ENCODE data around the gene S100A2. TPM values are rescaled to one million over a fixed set of nuclear protein-coding genes. Genes with fewer than 3 reads are reported as not detected.

S100A2 gene
- total and polyA plus RNA-seq, 2 donors (not counting 3 experiments of a cell fraction or from before 2014, with no cell fraction given) = 4.0 to 4.3 TPM

DNA sequence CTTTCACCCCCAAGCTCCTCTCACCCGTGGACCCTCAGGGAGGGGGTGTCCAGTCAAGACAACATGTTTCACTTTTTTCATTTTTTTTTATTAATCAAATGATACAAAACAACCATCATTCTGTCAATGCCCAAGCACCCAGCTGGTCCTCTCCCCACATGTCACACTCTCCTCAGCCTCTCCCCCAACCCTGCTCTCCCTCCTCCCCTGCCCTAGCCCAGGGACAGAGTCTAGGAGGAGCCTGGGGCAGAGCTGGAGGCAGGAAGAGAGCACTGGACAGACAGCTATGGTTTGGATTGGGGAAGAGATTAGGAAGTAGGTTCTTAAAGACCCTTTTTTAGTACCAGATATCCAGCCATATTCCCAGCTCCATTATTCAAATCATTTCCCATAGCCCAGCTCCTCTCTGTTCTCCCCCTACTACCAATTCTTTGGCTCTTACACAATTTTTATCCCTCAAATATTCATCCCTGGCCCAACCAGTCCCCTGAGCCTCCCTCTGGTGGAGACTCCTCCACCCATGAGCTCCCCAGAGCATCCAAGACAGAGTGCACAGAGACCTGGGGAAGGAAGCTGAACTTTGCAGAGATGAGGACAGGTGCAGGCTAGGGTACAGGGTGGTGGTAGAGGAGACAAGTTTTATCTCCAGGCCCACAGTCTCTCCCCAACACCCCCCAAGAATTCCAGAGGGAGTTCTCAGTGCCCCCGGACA lies 48.7 kb upstream of the S100A2 start:
- dilution Hi-C loops (cut with MboI; ENCODE audit: extremely low pct_ligation_motif_present, low sequenced_read_pairs) (no loop called here), intact Hi-C loops (cut with micrococcal nuclease) (no loop called here)
- no peak for DNase-seq (ENCODE audit: low read depth, low spot score)
- TF ChIP-seq POLR2A (IDR thresholded peaks at IDR 0.05; ENCODE audit: low read depth, low read length) = no peak
- no peak for TF ChIP-seq POLR2AphosphoS5 (IDR thresholded peaks at IDR 0.05; ENCODE audit: insufficient read depth, low read depth, low read length)
- no peak for TF ChIP-seq FOS (IDR thresholded peaks at IDR 0.05; ENCODE audit: borderline replicate concordance, insufficient read depth, low read length)
- TF ChIP-seq GATA2 (IDR thresholded peaks at IDR 0.05; ENCODE audit: insufficient read depth, insufficient read length, low read depth, low read length) = no peak
- TF ChIP-seq, protein P1, sequence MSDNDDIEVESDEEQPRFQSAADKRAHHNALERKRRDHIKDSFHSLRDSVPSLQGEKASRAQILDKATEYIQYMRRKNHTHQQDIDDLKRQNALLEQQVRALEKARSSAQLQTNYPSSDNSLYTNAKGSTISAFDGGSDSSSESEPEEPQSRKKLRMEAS (IDR thresholded peaks at IDR 0.05; ENCODE audit: insufficient read depth, insufficient read length) = no peak
- TF ChIP-seq, protein P2, sequence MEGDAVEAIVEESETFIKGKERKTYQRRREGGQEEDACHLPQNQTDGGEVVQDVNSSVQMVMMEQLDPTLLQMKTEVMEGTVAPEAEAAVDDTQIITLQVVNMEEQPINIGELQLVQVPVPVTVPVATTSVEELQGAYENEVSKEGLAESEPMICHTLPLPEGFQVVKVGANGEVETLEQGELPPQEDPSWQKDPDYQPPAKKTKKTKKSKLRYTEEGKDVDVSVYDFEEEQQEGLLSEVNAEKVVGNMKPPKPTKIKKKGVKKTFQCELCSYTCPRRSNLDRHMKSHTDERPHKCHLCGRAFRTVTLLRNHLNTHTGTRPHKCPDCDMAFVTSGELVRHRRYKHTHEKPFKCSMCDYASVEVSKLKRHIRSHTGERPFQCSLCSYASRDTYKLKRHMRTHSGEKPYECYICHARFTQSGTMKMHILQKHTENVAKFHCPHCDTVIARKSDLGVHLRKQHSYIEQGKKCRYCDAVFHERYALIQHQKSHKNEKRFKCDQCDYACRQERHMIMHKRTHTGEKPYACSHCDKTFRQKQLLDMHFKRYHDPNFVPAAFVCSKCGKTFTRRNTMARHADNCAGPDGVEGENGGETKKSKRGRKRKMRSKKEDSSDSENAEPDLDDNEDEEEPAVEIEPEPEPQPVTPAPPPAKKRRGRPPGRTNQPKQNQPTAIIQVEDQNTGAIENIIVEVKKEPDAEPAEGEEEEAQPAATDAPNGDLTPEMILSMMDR (IDR thresholded peaks at IDR 0.05; ENCODE audit: extremely low read depth in 1 of 2, insufficient read depth in 1 of 2, low read depth in 1 of 2, low read length in 2 of 2) = no peak
- no peak for TF ChIP-seq MYC (IDR thresholded peaks at IDR 0.05; ENCODE audit: low read depth, low read length)
- no peak overlapping the region for H2AFZ ChIP-seq (ENCODE audit: low read depth, low read length)
- FAIRE-seq = no peak
- POLR2A ChIA-PET = interaction anchor here (1.1 to 2.6 kb wide), 2 partner anchors 12 to 20 kb away, joined by 3 to 12 read pairs; partner anchors contain the start of gene CHTOP
- H3K27ac ChIP-seq (ENCODE audit: insufficient read depth, low read depth, low read length) = no peak overlapping the region
- peaks cover 22% of the 10 kb centered on the region for H3K79me2 ChIP-seq (ENCODE audit: control insufficient read depth, insufficient read depth, low read length)
- H4K20me1 ChIP-seq (replicated peaks; ENCODE audit: control insufficient read depth, extremely low read depth, insufficient read depth, low read length) = no peaks in the 10 kb centered on the region
- peaks cover 18% of the 10 kb centered on the region for H3K4me1 ChIP-seq (ENCODE audit: control insufficient read depth, extremely low read depth, insufficient read depth, low read length)
- H3K27me3 ChIP-seq (ENCODE audit: control insufficient read depth in 2 of 2, insufficient read depth in 2 of 2, low read length in 2 of 2) = no peaks in the 10 kb centered on the region
- no TSS peak for BruUV-seq (replicated peaks)
- peaks cover 0 to 6% of the 10 kb centered on the region in 2 experiments for H3K36me3 ChIP-seq (ENCODE audit: control insufficient read depth in 2 of 2, extremely low read depth in 1 of 2, insufficient read depth in 2 of 2, low read length in 2 of 2)
- H3K9me3 ChIP-seq (replicated peaks; ENCODE audit: control insufficient read depth, insufficient read depth, low read length) = no peaks in the 10 kb centered on the region
- H3K4me3 ChIP-seq (replicated peaks in 1 of 3; ENCODE audit: insufficient read depth in 1 of 3, low read depth in 1 of 3, low read length in 3 of 3) = no peak overlapping the region
- no peak overlapping the region for H3K9ac ChIP-seq (replicated peaks; ENCODE audit: extremely low read depth, insufficient read depth, low read length)
- H3K9me1 ChIP-seq (replicated peaks; ENCODE audit: control insufficient read depth, extremely low read depth, insufficient read depth, low read length) = no peaks in the 10 kb centered on the region
- H3K4me2 ChIP-seq (ENCODE audit: insufficient read depth, low read length) = no peak overlapping the region
- CTCF ChIA-PET = interaction anchor here (1.0 to 6.0 kb wide), 7 partner anchors 13 to 104 kb away, joined by 3 to 121 read pairs (median 11); partner anchors contain the start of genes S100A1 and S100A13
